K562 (cell line): ENCODE results near the gene ICA1L. TPM values are rescaled to one million over a fixed set of nuclear protein-coding genes. Genes with fewer than 3 reads are reported as not detected.

Source experiments
- CHD7 ChIP-seq: fragments of 200-600 bp; sonication (generic); IDR thresholded peaks from one replicate; pipeline ENCODE4 v1.6.1; 2012; ENCODE audit warnings: mild to moderate bottlenecking, low read depth, low read length, inconsistent platforms
- polyA plus RNA-seq, 8 experiments: library from polyadenylated mRNA; depleted of rRNA in 4 of 8; stranded (reverse) in 5 of 8; unstranded in 3 of 8; fragments of >200 nt; fragmentation: Nextera tagmentation in 2 of 8; fragmentation: Illumina TruSeq in 1 of 8; extraction: Ambion mirVana in 2 of 8; extraction: Trizol in 1 of 8; gene quantifications; 2 replicates each; pipeline versions ENCODE4 v1.2.1 to v1.2.3, GENCODE V29; 2011 to 2014; ENCODE audit warnings: inconsistent platforms in 1 of 8, missing spikeins in 1 of 8
- total RNA-seq, 7 experiments: library from RNA; depleted of rRNA in 6 of 7; stranded (reverse); fragments of >200 nt in 6 of 7; fragmentation: Illumina TruSeq in 2 of 7; extraction: Trizol in 2 of 7; gene quantifications; 2 replicates each; pipeline versions ENCODE4 v1.2.1 to v1.2.3, GENCODE V29; 2011 to 2021; ENCODE audit warnings: low replicate concordance in 1 of 7
- TF ChIP-seq, protein P1 (sequence below), 2 experiments: fragments of 450-650 bp in 1 of 2; sonication (generic) in 1 of 2; formaldehyde crosslinking; conservative IDR thresholded peaks; 2 replicates each; pipeline versions ENCODE4 v1.4.0 to v1.8.1; 2020 to 2022; ENCODE audit warnings: mild to moderate bottlenecking in 1 of 2, missing genetic modification reagents in 1 of 2

ICA1L gene
- total and polyA plus RNA-seq, 9 of the 15 experiments (the other 6 are each of a cell fraction or from before 2014, with no cell fraction given), result 0.57 to 1.7 (median 1.1) TPM

DNA sequence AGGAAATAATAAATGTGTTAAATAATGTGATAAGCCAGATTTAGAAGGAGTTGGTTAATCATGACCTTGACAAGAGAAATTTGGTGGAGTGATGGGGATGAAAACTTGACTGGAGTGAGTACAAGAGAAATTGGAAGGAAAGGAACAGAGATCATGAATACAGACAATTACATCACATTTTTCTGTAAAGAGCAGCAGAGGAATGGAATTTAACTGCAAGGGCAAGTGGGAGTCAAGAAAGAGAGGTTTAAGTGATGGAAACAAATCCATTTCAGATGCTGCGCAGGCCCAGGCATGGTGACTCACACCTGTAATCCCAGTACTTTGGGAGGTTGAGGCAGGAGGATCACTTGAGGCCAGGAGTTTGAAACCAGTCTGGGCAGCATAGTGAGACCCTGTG lies 46.7 kb downstream of the ICA1L start (continued):
- no peak for TF ChIP-seq CHD7
- TF ChIP-seq, protein P1, sequence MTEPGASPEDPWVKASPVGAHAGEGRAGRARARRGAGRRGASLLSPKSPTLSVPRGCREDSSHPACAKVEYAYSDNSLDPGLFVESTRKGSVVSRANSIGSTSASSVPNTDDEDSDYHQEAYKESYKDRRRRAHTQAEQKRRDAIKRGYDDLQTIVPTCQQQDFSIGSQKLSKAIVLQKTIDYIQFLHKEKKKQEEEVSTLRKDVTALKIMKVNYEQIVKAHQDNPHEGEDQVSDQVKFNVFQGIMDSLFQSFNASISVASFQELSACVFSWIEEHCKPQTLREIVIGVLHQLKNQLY (CRISPR knock-in tag; conservative IDR thresholded peaks at IDR 0.05), result no peak
- TF ChIP-seq, all 486 proteins: peak for 0
